ENCODE data around the gene GSN.

The GSN gene

GRCh38 chr9:121359351-121360294 lies 91.7 kb downstream of the GSN start:
- DNase-seq = no peak

- no peak for DNase-seq
Measured at GRCh38 chr9:121360601-121361374, 92.8 kb downstream of the GSN start.

- DNase-seq = no peak
Measured at GRCh38 chr9:121362813-121363621, 95.1 kb downstream of the GSN start.

- no peak for DNase-seq
Measured at GRCh38 chr9:121363622-121363961, 95.6 kb downstream of the GSN start.

GRCh38 chr9:121364077-121364476 lies 96.1 kb downstream of the GSN start:
- no peak for DNase-seq

- DNase-seq = no peak
Measured at GRCh38 chr9:121364886-121365285, 96.9 kb downstream of the GSN start.

- no peak for DNase-seq
Measured at GRCh38 chr9:121365564-121365963, 97.6 kb downstream of the GSN start.

GRCh38 chr9:121366611-121367192 lies 98.7 kb downstream of the GSN start:
- no peak for DNase-seq

GRCh38 chr9:121367306-121368137 lies 99.6 kb downstream of the GSN start:
- DNase-seq = no peak

- DNase-seq = no peak
Measured at GRCh38 chr9:121368138-121368522, 100.2 kb downstream of the GSN start.

GRCh38 chr9:121368745-121369144 lies 100.8 kb downstream of the GSN start:
- DNase-seq = no peak

- no peak for DNase-seq
Measured at GRCh38 chr9:121369595-121370265, 101.8 kb downstream of the GSN start, which contains the start of gene STOM. STOM (minus strand) TSS chr9:121370250; CDS start chr9:121370187, 63 bp downstream.

GRCh38 chr9:121371495-121372061 lies 103.6 kb downstream of the GSN start:
- no peak for DNase-seq

- DNase-seq = no peak
Measured at GRCh38 chr9:121372239-121373010, 104.5 kb downstream of the GSN start.

GRCh38 chr9:121373011-121373729 lies 105.2 kb downstream of the GSN start:
- no peak for DNase-seq

GRCh38 chr9:121376214-121376830 lies 108.4 kb downstream of the GSN start:
- DNase-seq = no peak

- DNase-seq = no peak
Measured at GRCh38 chr9:121380846-121381245, 112.9 kb downstream of the GSN start.
